Measurements from ENCODE around the gene TMPRSS3.

GRCh38 chr21:42413093-42413492 is 17.2 kb upstream of the TMPRSS3 start:
- no peak for TF ChIP-seq POLR2A (IDR thresholded peaks at IDR 0.05; ENCODE audit: low read depth)
- TF ChIP-seq CTCF (IDR thresholded peaks at IDR 0.05) = no peak
- no peak for TF ChIP-seq EP300 (IDR thresholded peaks at IDR 0.05)
- no peak for TF ChIP-seq POLR2AphosphoS5 (IDR thresholded peaks at IDR 0.05)
